ENCODE measurements around the gene CBX8. TPM values are rescaled to one million over a fixed set of nuclear protein-coding genes. Genes with fewer than 3 reads are reported as not detected.
A peak's percentile ranks its signal among the peaks of the same experiment; 100 is the strongest.

CBX8 gene
- total and polyA plus RNA-seq, 2 of the 13 experiments (the other 11 are each of a cell fraction or from before 2014, with no cell fraction given) = 0.34 to 12.6 TPM

DNA sequence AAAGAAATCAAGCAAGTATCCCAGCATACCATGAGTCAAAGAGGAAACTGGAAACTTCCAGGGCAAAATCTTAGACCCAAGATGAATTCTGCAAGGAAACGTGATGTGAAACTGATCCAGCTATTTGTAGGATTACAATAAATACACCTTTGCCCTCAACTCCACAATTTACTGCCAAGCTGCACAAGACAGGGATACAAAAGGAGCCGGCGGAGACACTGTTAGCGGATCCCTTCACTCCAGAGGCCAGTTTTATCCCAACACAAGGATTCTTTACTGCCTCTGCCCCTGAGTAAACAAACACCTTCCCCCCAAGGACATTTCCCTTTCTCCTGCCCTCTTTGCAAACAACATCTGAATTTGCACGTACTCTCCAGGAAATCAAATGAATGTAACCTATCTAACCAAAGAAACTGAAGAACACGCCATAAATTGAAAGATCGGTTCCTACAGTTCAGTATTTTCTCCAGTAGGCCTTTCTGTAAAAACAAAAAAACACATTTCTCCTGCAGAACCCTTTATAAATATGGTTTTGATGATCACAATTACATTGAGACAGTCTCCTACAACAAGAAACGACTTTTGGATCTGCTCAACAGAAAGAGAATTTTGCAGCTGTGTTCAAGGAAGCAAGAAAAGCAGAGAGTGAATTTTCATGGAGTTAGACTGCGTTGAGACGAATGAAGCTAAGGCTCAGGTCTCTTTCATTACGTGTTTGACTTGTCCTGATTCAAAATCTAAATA, 20.3 kb downstream of the CBX8 start (continued):
- TF ChIP-seq ZFP36L1 (CRISPR knock-in tag; IDR thresholded peaks at IDR 0.05) = peak; percentile 11
- peak; percentile 12; the same call in 1 of the 2 replicates for TF ChIP-seq TAF1 (CRISPR knock-in tag; IDR thresholded peaks at IDR 0.05)
- TF ChIP-seq ZNF674 (CRISPR knock-in tag; IDR thresholded peaks at IDR 0.05; ENCODE audit: low read depth) = no peak
- no peak for TF ChIP-seq TOPORS (CRISPR knock-in tag; IDR thresholded peaks at IDR 0.05)
- TF ChIP-seq, protein P1, sequence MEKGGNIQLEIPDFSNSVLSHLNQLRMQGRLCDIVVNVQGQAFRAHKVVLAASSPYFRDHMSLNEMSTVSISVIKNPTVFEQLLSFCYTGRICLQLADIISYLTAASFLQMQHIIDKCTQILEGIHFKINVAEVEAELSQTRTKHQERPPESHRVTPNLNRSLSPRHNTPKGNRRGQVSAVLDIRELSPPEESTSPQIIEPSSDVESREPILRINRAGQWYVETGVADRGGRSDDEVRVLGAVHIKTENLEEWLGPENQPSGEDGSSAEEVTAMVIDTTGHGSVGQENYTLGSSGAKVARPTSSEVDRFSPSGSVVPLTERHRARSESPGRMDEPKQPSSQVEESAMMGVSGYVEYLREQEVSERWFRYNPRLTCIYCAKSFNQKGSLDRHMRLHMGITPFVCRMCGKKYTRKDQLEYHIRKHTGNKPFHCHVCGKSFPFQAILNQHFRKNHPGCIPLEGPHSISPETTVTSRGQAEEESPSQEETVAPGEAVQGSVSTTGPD (CRISPR knock-in tag; IDR thresholded peaks at IDR 0.05) = peak; percentile 57; the same call in 1 of the 2 replicates
- TF ChIP-seq, protein P2, sequence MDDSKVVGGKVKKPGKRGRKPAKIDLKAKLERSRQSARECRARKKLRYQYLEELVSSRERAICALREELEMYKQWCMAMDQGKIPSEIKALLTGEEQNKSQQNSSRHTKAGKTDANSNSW (CRISPR knock-in tag; IDR thresholded peaks at IDR 0.05; ENCODE audit: borderline replicate concordance) = no peak
- no peak; the same call in 1 of the 2 replicates for TF ChIP-seq ZNF430 (CRISPR knock-in tag; IDR thresholded peaks at IDR 0.05)
- TF ChIP-seq ZNF563 (CRISPR knock-in tag; IDR thresholded peaks at IDR 0.05) = no peak
- TF ChIP-seq SIX4 (CRISPR knock-in tag; IDR thresholded peaks at IDR 0.05) = no peak
- TF ChIP-seq, protein P3, sequence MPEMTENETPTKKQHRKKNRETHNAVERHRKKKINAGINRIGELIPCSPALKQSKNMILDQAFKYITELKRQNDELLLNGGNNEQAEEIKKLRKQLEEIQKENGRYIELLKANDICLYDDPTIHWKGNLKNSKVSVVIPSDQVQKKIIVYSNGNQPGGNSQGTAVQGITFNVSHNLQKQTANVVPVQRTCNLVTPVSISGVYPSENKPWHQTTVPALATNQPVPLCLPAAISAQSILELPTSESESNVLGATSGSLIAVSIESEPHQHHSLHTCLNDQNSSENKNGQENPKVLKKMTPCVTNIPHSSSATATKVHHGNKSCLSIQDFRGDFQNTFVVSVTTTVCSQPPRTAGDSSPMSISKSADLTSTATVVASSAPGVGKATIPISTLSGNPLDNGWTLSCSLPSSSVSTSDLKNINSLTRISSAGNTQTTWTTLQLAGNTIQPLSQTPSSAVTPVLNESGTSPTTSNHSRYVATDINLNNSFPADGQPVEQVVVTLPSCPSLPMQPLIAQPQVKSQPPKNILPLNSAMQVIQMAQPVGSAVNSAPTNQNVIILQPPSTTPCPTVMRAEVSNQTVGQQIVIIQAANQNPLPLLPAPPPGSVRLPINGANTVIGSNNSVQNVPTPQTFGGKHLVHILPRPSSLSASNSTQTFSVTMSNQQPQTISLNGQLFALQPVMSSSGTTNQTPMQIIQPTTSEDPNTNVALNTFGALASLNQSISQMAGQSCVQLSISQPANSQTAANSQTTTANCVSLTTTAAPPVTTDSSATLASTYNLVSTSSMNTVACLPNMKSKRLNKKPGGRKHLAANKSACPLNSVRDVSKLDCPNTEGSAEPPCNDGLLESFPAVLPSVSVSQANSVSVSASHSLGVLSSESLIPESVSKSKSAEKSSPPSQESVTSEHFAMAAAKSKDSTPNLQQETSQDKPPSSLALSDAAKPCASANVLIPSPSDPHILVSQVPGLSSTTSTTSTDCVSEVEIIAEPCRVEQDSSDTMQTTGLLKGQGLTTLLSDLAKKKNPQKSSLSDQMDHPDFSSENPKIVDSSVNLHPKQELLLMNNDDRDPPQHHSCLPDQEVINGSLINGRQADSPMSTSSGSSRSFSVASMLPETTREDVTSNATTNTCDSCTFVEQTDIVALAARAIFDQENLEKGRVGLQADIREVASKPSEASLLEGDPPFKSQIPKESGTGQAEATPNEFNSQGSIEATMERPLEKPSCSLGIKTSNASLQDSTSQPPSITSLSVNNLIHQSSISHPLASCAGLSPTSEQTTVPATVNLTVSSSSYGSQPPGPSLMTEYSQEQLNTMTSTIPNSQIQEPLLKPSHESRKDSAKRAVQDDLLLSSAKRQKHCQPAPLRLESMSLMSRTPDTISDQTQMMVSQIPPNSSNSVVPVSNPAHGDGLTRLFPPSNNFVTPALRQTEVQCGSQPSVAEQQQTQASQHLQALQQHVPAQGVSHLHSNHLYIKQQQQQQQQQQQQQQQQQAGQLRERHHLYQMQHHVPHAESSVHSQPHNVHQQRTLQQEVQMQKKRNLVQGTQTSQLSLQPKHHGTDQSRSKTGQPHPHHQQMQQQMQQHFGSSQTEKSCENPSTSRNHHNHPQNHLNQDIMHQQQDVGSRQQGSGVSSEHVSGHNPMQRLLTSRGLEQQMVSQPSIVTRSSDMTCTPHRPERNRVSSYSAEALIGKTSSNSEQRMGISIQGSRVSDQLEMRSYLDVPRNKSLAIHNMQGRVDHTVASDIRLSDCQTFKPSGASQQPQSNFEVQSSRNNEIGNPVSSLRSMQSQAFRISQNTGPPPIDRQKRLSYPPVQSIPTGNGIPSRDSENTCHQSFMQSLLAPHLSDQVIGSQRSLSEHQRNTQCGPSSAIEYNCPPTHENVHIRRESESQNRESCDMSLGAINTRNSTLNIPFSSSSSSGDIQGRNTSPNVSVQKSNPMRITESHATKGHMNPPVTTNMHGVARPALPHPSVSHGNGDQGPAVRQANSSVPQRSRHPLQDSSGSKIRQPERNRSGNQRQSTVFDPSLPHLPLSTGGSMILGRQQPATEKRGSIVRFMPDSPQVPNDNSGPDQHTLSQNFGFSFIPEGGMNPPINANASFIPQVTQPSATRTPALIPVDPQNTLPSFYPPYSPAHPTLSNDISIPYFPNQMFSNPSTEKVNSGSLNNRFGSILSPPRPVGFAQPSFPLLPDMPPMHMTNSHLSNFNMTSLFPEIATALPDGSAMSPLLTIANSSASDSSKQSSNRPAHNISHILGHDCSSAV (CRISPR knock-in tag; IDR thresholded peaks at IDR 0.05; ENCODE audit: borderline replicate concordance) = no peak
- no peak for TF ChIP-seq SP4 (CRISPR knock-in tag; IDR thresholded peaks at IDR 0.05)
- TF ChIP-seq JUN (CRISPR knock-in tag; IDR thresholded peaks at IDR 0.05) = no peak
- no peak for TF ChIP-seq PRPF4 (IDR thresholded peaks at IDR 0.05; ENCODE audit: low read depth, low read length, poor library complexity, severe bottlenecking)
- peak; percentile 50; the same call in 1 of the 2 replicates for TF ChIP-seq GATAD1 (CRISPR knock-in tag; IDR thresholded peaks at IDR 0.05)
- no peak for TF ChIP-seq ZNF598 (CRISPR knock-in tag; IDR thresholded peaks at IDR 0.05; ENCODE audit: borderline replicate concordance)
- peak; percentile 67; the same call in 1 of the 2 replicates for TF ChIP-seq GATA4 (IDR thresholded peaks at IDR 0.05; ENCODE audit: borderline replicate concordance, low read depth)
- TF ChIP-seq AKAP8 (CRISPR knock-in tag; IDR thresholded peaks at IDR 0.05) = 0 out of 2 replicates have a peak, but pooled peaks have one; percentile 58
- TF ChIP-seq, protein P4, sequence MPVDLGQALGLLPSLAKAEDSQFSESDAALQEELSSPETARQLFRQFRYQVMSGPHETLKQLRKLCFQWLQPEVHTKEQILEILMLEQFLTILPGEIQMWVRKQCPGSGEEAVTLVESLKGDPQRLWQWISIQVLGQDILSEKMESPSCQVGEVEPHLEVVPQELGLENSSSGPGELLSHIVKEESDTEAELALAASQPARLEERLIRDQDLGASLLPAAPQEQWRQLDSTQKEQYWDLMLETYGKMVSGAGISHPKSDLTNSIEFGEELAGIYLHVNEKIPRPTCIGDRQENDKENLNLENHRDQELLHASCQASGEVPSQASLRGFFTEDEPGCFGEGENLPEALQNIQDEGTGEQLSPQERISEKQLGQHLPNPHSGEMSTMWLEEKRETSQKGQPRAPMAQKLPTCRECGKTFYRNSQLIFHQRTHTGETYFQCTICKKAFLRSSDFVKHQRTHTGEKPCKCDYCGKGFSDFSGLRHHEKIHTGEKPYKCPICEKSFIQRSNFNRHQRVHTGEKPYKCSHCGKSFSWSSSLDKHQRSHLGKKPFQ (CRISPR knock-in tag; IDR thresholded peaks at IDR 0.05; ENCODE audit: insufficient replicate concordance) = peak; percentile 52

All from HepG2 (cell line).